Smooth muscle cell (in vitro differentiated cells): Measurements from ENCODE around the gene MED29. TPM values are rescaled to one million over a fixed set of nuclear protein-coding genes. Genes with fewer than 3 reads are reported as not detected.

ENCODE experiments used
- DNase-seq: peaks from one replicate; lab custom pipeline; 2025; ENCODE audit not compliant: unreplicated experiment; lab: John Stamatoyannopoulos, UW
- H2AFZ ChIP-seq: fragments of 200-600 bp; sonication (generic); 2 replicates; pipeline ENCODE4 v1.6.0; 2016; ENCODE audit warnings: antibody characterized with exemption, low read depth, mild to moderate bottlenecking
- H3F3A ChIP-seq: fragments of 200-600 bp; sonication (generic); 2 replicates; pipeline ENCODE4 v1.6.0; 2017; ENCODE audit warnings: antibody characterized with exemption, low read depth
- H3K27ac ChIP-seq: fragments of 200-600 bp; sonication (generic); 2 replicates; pipeline ENCODE4 v1.5.1; 2016; ENCODE audit warnings: low read depth, mild to moderate bottlenecking
- H3K27me3 ChIP-seq: fragments of 200-600 bp; sonication (generic); 2 replicates; pipeline ENCODE4 v1.6.1; 2016; ENCODE audit warnings: low read depth, mild to moderate bottlenecking
- H3K36me3 ChIP-seq: fragments of 200-600 bp; sonication (generic); 2 replicates; pipeline ENCODE4 v1.5.1; 2016; ENCODE audit warnings: low read depth
- H3K4me1 ChIP-seq: fragments of 200-600 bp; sonication (generic); 2 replicates; pipeline ENCODE4 v1.5.1; 2016; ENCODE audit warnings: low read depth
- H3K4me2 ChIP-seq: fragments of 200-600 bp; sonication (generic); 2 replicates; pipeline ENCODE4 v1.6.0; 2016; ENCODE audit warnings: mild to moderate bottlenecking
- H3K4me3 ChIP-seq: fragments of 200-600 bp; sonication (generic); 2 replicates; pipeline ENCODE4 v1.5.1; 2016; ENCODE audit warnings: mild to moderate bottlenecking
- H3K79me2 ChIP-seq: fragments of 200-600 bp; sonication (generic); 2 replicates; pipeline ENCODE4 v1.6.0; 2016; ENCODE audit warnings: low read depth, mild to moderate bottlenecking
- H3K9ac ChIP-seq: fragments of 200-600 bp; sonication (generic); 2 replicates; pipeline ENCODE4 v1.6.0; 2016; ENCODE audit warnings: low read depth
- H3K9me3 ChIP-seq: fragments of 200-600 bp; sonication (generic); replicated peaks from 2 replicates; pipeline ENCODE4 v1.5.1; 2016; ENCODE audit warnings: low read depth
- H4K20me1 ChIP-seq: fragments of 200-600 bp; sonication (generic); 2 replicates; pipeline ENCODE4 v1.6.0; 2016; ENCODE audit warnings: low read depth
- WGBS: methylation state at CpG from one replicate; pipeline ENCODE4 v1.1.7; 2016; ENCODE audit warnings: low lambda C conversion rate; 5-methylcytosine and 5-hydroxymethylcytosine counted together
- polyA plus RNA-seq: library from polyadenylated mRNA; unstranded; fragments of >200 nt; fragmentation: Nextera tagmentation; extraction: Ambion mirVana; gene quantifications from 2 replicates; pipeline ENCODE4 v1.2.1, GENCODE V29; 2016
- total RNA-seq: library from RNA; depleted of rRNA; stranded (reverse); fragments of >200 nt; gene quantifications from 2 replicates; pipeline ENCODE4 v1.2.3, GENCODE V29; 2014
- TF ChIP-seq, protein P1 (sequence below): fragments of 200-600 bp; sonication (generic); IDR thresholded peaks from 2 replicates; pipeline ENCODE4 v1.5.1; 2017; ENCODE audit warnings: borderline replicate concordance, mild to moderate bottlenecking, antibody characterized with exemption; ENCODE audit not compliant: insufficient read depth, poor library complexity, severe bottlenecking

The MED29 gene
- total and polyA plus RNA-seq, 2 experiments from 2014 or later = 23.0 to 37.7 TPM

DNA sequence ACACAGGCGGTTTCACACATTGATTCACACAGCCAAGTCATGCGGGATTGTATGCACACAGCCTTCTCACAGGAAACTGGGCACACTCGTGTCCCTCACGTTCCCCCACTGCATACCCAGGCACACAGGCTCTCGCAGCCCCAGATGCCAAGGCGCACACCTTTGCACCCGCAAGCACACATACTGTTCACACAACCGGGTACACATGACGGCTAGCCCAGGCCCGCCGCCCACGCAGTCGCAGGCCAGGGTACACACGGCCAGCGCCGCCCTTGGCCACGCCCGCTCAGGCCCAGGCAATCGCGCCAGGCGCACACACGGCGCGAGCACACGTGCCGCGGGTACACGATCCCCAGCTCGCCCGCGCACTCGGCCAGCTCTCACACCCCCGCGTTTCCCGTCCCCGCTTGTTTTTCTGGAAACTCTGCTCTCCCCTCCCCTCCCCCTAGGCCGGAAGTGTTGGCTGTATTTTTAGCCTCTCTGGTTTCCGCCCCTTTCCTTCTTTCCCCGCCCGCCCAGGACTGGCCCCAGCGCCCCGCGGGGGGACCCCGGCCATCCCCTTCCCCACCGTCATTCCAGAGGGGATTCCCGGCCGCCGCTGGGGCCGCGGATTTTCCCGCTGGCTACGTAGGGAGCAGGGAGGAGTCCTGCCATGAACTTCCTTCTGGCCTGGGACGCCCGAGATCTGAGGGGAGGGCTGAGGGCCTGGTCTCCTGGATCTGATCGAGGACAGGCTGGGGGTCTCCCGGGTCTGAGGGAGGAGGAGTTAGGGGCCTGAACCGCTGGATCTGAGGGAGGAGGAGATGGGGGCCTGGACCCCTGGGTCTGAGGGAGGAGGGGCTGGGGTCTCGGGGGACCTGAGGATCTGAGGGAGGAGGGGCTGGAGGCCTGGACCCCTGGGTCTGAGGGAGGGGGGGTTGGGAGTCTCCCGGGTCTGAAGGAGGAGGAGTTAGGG, 11.4 kb downstream of the MED29 start:
- WGBS = 5% methylated on average over 49 of the region's 59 CpGs
- H3K27me3 ChIP-seq = no peaks in the 10 kb centered on the region
- peak; percentile 86 for DNase-seq
- H3K36me3 ChIP-seq = no peaks in the 10 kb centered on the region
- peaks cover 9% of the 10 kb centered on the region for H3K79me2 ChIP-seq
- H3K27ac ChIP-seq = peak overlapping the region; percentile 100
- H3K4me3 ChIP-seq = peak overlapping the region; percentile 62
- H3K9me3 ChIP-seq = no peaks in the 10 kb centered on the region
- H4K20me1 ChIP-seq = peaks cover 9% of the 10 kb centered on the region
- H3K9ac ChIP-seq = peak overlapping the region; percentile 99
- peak overlapping the region; percentile 98 for H3K4me2 ChIP-seq
- no peak overlapping the region for H2AFZ ChIP-seq
- peaks cover 17% of the 10 kb centered on the region for H3K4me1 ChIP-seq
- TF ChIP-seq, protein P1, sequence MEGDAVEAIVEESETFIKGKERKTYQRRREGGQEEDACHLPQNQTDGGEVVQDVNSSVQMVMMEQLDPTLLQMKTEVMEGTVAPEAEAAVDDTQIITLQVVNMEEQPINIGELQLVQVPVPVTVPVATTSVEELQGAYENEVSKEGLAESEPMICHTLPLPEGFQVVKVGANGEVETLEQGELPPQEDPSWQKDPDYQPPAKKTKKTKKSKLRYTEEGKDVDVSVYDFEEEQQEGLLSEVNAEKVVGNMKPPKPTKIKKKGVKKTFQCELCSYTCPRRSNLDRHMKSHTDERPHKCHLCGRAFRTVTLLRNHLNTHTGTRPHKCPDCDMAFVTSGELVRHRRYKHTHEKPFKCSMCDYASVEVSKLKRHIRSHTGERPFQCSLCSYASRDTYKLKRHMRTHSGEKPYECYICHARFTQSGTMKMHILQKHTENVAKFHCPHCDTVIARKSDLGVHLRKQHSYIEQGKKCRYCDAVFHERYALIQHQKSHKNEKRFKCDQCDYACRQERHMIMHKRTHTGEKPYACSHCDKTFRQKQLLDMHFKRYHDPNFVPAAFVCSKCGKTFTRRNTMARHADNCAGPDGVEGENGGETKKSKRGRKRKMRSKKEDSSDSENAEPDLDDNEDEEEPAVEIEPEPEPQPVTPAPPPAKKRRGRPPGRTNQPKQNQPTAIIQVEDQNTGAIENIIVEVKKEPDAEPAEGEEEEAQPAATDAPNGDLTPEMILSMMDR = no peak
- peaks cover 39% of the 10 kb centered on the region for H3F3A ChIP-seq

DNA sequence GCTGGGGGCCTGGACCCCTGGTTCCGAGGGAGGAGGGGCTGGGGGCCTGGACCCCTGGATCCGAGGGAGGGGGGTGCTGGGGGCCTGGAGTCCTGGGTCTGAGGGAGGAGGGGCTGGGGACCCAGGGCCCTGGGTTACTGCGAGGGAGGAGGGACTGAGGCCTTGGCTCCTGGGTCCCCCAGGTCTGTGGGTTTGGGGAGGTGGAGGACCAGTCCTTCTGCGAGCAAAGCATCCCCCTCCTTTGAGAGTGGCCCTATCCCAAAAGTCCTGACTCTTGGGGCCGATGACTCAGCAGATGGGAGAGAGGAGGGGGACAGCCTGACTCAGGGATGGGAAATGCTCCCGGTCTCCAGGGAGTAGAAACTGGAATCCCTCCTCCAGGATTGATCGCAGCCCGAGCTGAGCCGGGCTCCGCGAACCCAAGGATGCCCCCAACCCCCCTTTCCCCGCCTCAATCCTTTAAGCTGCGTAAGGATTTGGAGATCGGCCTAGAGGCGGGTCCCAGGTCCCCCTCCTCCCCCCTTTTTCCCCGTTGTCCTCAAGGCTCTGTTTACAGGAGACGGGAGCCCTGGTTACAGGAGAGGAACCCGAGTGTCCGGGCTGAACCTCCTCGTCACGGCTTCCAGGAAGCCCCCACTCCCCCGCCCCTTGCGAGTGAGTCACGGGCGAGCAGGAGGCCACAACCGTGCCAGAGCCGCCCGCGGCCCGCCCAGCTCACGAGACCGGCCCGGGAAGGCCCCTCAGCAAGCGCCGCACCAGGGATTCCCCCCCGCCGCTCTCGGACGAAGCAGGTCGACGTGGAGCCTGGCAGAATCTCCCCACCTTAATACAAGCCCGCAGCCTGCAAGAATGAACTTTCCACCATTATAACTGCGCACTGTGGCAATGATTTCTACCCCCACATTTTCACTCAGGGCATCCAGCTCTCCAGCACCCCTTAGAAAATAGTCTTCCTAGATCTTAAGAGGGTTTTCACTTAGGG, 12.4 kb downstream of the MED29 start:
- Histone ChIP-seq H3K4me3 (peak overlapping the region; percentile 62), H2AFZ (no peak overlapping the region), H3K79me2 (peaks cover 19% of the 10 kb centered on the region), H3K9me3 (no peaks in the 10 kb centered on the region), H3K9ac (peak overlapping the region; percentile 99), H3K4me1 (peaks cover 13% of the 10 kb centered on the region), H3K27ac (peak overlapping the region; percentile 100), H3K27me3 (no peaks in the 10 kb centered on the region), H4K20me1 (peaks cover 19% of the 10 kb centered on the region), H3K4me2 (peak overlapping the region; percentile 98), H3F3A (peaks cover 37% of the 10 kb centered on the region), H3K36me3 (no peaks in the 10 kb centered on the region)
- peak; percentile 96 for DNase-seq
- TF ChIP-seq, protein P1 = no peak
- 3% methylated on average over 28 of the region's 43 CpGs for WGBS

DNA sequence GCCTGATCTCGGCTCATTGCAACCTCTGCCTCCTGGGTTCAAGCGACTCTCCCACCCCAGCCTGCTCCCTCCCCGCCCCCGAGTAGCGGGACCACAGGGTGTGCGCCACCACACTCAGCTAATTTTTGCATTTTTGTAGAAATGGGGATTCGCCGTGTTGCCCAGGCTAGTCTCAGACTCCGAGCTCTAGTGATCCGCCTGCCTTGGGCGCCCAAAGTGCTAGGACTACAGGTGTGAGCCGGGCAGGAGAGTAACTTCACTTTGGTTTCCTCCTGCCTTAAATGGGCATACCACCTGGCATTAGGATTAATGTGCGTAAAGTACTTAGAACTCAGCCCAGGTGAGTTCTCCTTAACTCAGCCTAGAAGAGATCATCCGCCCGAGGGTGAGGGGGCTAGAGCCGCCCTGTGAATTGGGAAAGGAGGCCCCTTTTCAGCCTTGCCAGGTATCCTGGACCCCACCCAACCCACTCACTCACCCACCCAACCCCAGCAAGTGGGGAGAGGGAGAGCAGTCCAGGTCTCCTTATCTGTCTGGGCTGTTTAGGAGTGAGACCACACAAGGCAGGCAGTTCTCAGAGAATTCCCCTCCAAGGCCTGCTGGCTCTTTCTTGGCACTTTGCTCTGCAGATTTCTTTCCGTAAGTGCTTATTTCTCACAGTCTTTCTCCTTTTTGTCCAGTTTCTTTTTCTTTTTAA, 14.2 kb downstream of the MED29 start:
- Histone ChIP-seq H3K9me3 (no peaks in the 10 kb centered on the region), H3K27ac (peak overlapping the region; percentile 95), H3K79me2 (peaks cover 27% of the 10 kb centered on the region), H3K9ac (no peak overlapping the region), H3K36me3 (no peaks in the 10 kb centered on the region), H3K4me3 (peak overlapping the region; percentile 96), H4K20me1 (peaks cover 23% of the 10 kb centered on the region), H3K27me3 (no peaks in the 10 kb centered on the region), H3K4me2 (peak overlapping the region; percentile 94), H3K4me1 (peaks cover 21% of the 10 kb centered on the region), H2AFZ (no peak overlapping the region), H3F3A (peaks cover 35% of the 10 kb centered on the region)
- TF ChIP-seq, protein P1 = no peak
- no peak for DNase-seq
- WGBS = 92% methylated on average over 17 of the region's 17 CpGs
